GM23338 (cell line): ENCODE results near the gene LONRF2. TPM values are rescaled to one million over a fixed set of nuclear protein-coding genes. Genes with fewer than 3 reads are reported as not detected.

Source experiments
- ATAC-seq: fragments of 200-7000 bp; cut with Tn5 transposase; 3 replicates; pipeline ENCODE4 v1.9.1; 2020
- DNase-seq: peaks from one replicate; pipeline ENCODE4 v3.0.0-alpha.2; 2015; ENCODE audit warnings: low spot score
- H2AFZ ChIP-seq: fragments of 200-600 bp; sonication (generic); 2 replicates; pipeline ENCODE4 v1.8.0; 2016; ENCODE audit warnings: antibody characterized with exemption, mild to moderate bottlenecking, moderate library complexity
- H3F3A ChIP-seq: fragments of 200-600 bp; sonication (generic); replicated peaks from 2 replicates; pipeline ENCODE4 v1.8.0; 2017; ENCODE audit warnings: antibody characterized with exemption, mixed run types, low read depth
- H3K27ac ChIP-seq: fragments of 200-600 bp; sonication (generic); 2 replicates; pipeline ENCODE4 v1.6.1; 2016; ENCODE audit warnings: low read depth
- H3K27me3 ChIP-seq: fragments of 200-600 bp; sonication (generic); 2 replicates; pipeline ENCODE4 v1.8.0; 2016; ENCODE audit warnings: mild to moderate bottlenecking, mixed run types, moderate library complexity; ENCODE audit not compliant: insufficient read depth
- H3K36me3 ChIP-seq: fragments of 200-600 bp; sonication (generic); 2 replicates; pipeline ENCODE4 v1.8.0; 2016; ENCODE audit warnings: mild to moderate bottlenecking; ENCODE audit not compliant: insufficient read depth
- H3K4me1 ChIP-seq: fragments of 200-600 bp; sonication (generic); 2 replicates; pipeline ENCODE4 v1.8.0; 2016; ENCODE audit warnings: mild to moderate bottlenecking, moderate library complexity; ENCODE audit not compliant: insufficient read depth
- H3K4me2 ChIP-seq: fragments of 200-600 bp; sonication (generic); 2 replicates; pipeline ENCODE4 v1.7.1; 2017; ENCODE audit warnings: mixed run types
- H3K4me3 ChIP-seq: fragments of 200-600 bp; sonication (generic); 2 replicates; pipeline ENCODE4 v1.6.1; 2016; ENCODE audit warnings: mixed run types
- H3K79me2 ChIP-seq: fragments of 200-600 bp; sonication (generic); replicated peaks from 2 replicates; pipeline ENCODE4 v1.8.0; 2017; ENCODE audit warnings: mild to moderate bottlenecking; ENCODE audit not compliant: insufficient read depth
- H3K9me2 ChIP-seq: fragments of 200-600 bp; sonication (generic); 2 replicates; pipeline ENCODE4 v1.8.0; 2017; ENCODE audit not compliant: insufficient read depth
- H4K20me1 ChIP-seq: fragments of 200-600 bp; sonication (generic); replicated peaks from 2 replicates; pipeline ENCODE4 v1.8.0; 2017; ENCODE audit warnings: mild to moderate bottlenecking; ENCODE audit not compliant: insufficient read depth
- H3K27ac Mint-ChIP-seq: 2 replicates; pipeline ENCODE4 v1.8.0; 2020; ENCODE audit warnings: inconsistent platforms, mild to moderate bottlenecking, moderate library complexity, mixed read lengths
- H3K27me3 Mint-ChIP-seq: 3 replicates; pipeline ENCODE4 v1.8.0; 2022; ENCODE audit warnings: low read depth, mild to moderate bottlenecking, moderate library complexity, mixed read lengths, inconsistent platforms; ENCODE audit not compliant: insufficient read depth, poor library complexity
- H3K36me3 Mint-ChIP-seq: 3 replicates; pipeline ENCODE4 v1.8.0; 2021; ENCODE audit warnings: low read depth, mild to moderate bottlenecking, inconsistent platforms, moderate library complexity, mixed read lengths
- H3K4me1 Mint-ChIP-seq: 3 replicates; pipeline ENCODE4 v1.8.0; 2020; ENCODE audit warnings: mild to moderate bottlenecking, inconsistent platforms, mixed read lengths
- H3K4me3 Mint-ChIP-seq: 3 replicates; pipeline ENCODE4 v1.8.0; 2021; ENCODE audit warnings: moderate library complexity, mild to moderate bottlenecking, inconsistent platforms, mixed read lengths
- H3K9me3 Mint-ChIP-seq: 3 replicates; pipeline ENCODE4 v1.8.0; 2020; ENCODE audit warnings: moderate library complexity, mild to moderate bottlenecking, inconsistent platforms, mixed read lengths
- CREB1 ChIP-seq: fragments of 250-450 bp; sonication (Bioruptor Pico); IDR thresholded peaks from 2 replicates; pipeline ENCODE4 v1.5.0; 2020; ENCODE audit warnings: low read depth, mild to moderate bottlenecking, moderate library complexity
- EZH2 ChIP-seq: fragments of 200-600 bp; sonication (generic); IDR thresholded peaks from one replicate; pipeline ENCODE4 v1.8.0; 2017; ENCODE audit warnings: antibody characterized with exemption, mild to moderate bottlenecking, low read depth; ENCODE audit not compliant: unreplicated experiment
- EZH2phosphoT487 ChIP-seq: fragments of 200-600 bp; sonication (generic); IDR thresholded peaks from one replicate; pipeline ENCODE4 v1.8.1; 2018; ENCODE audit warnings: antibody characterized with exemption; ENCODE audit not compliant: unreplicated experiment
- JUNB ChIP-seq: IDR thresholded peaks from one replicate; pipeline ENCODE4 v1.6.1; 2016; ENCODE audit warnings: antibody characterized with exemption; ENCODE audit not compliant: unreplicated experiment
- NANOG ChIP-seq: IDR thresholded peaks from 2 replicates; pipeline ENCODE4 v1.6.1; 2016; ENCODE audit warnings: antibody characterized with exemption, borderline replicate concordance
- STAT1 ChIP-seq: IDR thresholded peaks from one replicate; pipeline ENCODE4 v1.6.1; 2016; ENCODE audit warnings: antibody characterized with exemption; ENCODE audit not compliant: unreplicated experiment
- ZNF114 ChIP-seq: fragments of 250-450 bp; sonication (Bioruptor Pico); IDR thresholded peaks from 2 replicates; pipeline ENCODE4 v1.5.0; 2020; ENCODE audit warnings: mild to moderate bottlenecking, moderate library complexity
- ZNF331 ChIP-seq: fragments of 250-450 bp; sonication (Bioruptor Pico); IDR thresholded peaks from 2 replicates; pipeline ENCODE4 v1.5.0; 2020; ENCODE audit warnings: low read depth, mild to moderate bottlenecking, moderate library complexity
- polyA plus RNA-seq: library from polyadenylated mRNA; unstranded; fragments of >200 nt; fragmentation: Nextera tagmentation; extraction: Ambion mirVana; gene quantifications from 2 replicates; pipeline ENCODE4 v1.2.1, GENCODE V29; 2016
- total RNA-seq: library from RNA; depleted of rRNA; stranded (reverse); fragments of >200 nt; shearing (Covaris generic); gene quantifications from 2 replicates; pipeline ENCODE4 v1.2.3, GENCODE V29; 2014
- TF ChIP-seq, protein P1 (sequence below): IDR thresholded peaks from 2 replicates; pipeline ENCODE4 v1.6.1; 2016; ENCODE audit warnings: antibody characterized with exemption
- TF ChIP-seq, protein P2 (sequence below): fragments of 250-450 bp; sonication (Bioruptor Pico); IDR thresholded peaks from 2 replicates; pipeline ENCODE4 v1.5.0; 2020; ENCODE audit warnings: mild to moderate bottlenecking, moderate library complexity
- TF ChIP-seq, protein P3 (sequence below): IDR thresholded peaks from one replicate; pipeline ENCODE4 v1.6.1; 2018; ENCODE audit warnings: antibody characterized with exemption; ENCODE audit not compliant: unreplicated experiment
- TF ChIP-seq, protein P4 (sequence below), 2 experiments: fragments of 200-600 bp in 1 of 2; sonication (generic) in 1 of 2; conservative IDR thresholded peaks; 2 replicates each; pipeline versions ENCODE4 v1.5.1 to v1.6.1; 2016 to 2017; ENCODE audit warnings: antibody characterized with exemption in 2 of 2, low read depth in 2 of 2, mild to moderate bottlenecking in 2 of 2, moderate library complexity in 1 of 2

Gene LONRF2
- total and polyA plus RNA-seq, 2 experiments from 2014 or later: 0.05 to 0.24 TPM

DNA sequence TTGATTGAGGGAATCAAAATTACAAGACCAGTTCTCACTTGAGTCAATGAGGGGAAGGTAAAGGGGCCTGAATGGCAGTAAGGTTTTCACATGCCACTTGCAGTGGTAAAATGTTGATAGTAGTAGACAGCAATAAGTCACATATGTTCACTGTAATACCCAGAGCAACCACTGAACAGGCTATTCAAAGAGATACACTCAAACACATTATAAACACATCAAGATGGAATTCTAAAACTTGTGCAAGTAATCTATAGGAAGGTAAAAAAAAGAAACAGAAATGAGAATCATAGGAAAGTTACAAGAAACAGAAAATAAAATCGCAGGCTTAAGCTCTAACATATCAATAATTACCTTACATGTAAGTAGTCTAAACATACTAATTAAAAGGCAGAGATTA lies 93.3 kb downstream of the LONRF2 start (continued):
- TF ChIP-seq, protein P1, sequence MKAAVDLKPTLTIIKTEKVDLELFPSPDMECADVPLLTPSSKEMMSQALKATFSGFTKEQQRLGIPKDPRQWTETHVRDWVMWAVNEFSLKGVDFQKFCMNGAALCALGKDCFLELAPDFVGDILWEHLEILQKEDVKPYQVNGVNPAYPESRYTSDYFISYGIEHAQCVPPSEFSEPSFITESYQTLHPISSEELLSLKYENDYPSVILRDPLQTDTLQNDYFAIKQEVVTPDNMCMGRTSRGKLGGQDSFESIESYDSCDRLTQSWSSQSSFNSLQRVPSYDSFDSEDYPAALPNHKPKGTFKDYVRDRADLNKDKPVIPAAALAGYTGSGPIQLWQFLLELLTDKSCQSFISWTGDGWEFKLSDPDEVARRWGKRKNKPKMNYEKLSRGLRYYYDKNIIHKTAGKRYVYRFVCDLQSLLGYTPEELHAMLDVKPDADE: no peak
- TF ChIP-seq ZNF114 (CRISPR knock-in tag) (no peak), CREB1 (no peak)

DNA sequence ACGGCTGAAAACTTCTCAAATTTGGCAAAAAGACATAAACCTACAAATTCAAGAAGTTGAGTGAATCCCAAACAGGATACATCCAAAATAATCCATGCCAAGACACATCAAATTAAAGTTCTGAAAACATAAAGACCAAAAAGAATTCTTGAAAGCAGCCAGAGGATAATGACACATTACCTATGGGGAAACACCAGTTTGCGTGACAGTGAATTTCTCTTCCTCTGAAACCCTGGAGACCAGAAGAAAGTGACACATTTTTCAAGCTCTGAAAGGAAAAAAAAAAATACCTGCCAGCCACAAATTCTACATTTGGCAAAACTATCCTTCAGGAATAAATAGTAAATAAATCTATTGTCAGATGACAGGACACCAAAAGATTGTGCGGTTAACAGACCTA lies 93.9 kb downstream of the LONRF2 start:
- H3K27ac Mint-ChIP-seq: no peak overlapping the region
- H4K20me1 ChIP-seq: no peaks in the 10 kb centered on the region
- ATAC-seq (no peak), DNase-seq (no peak)
- H3F3A ChIP-seq: no peaks in the 10 kb centered on the region
- H3K36me3 ChIP-seq: no peaks in the 10 kb centered on the region
- H3K4me2 ChIP-seq: no peak overlapping the region
- H3K27me3 Mint-ChIP-seq: peaks cover 2% of the 10 kb centered on the region
- no peaks in the 10 kb centered on the region for H3K79me2 ChIP-seq
- H3K4me1 Mint-ChIP-seq: no peaks in the 10 kb centered on the region; the same call in 2 of the 3 replicates
- H3K27ac ChIP-seq: no peak overlapping the region
- no peak overlapping the region for H3K4me3 Mint-ChIP-seq
- H3K36me3 Mint-ChIP-seq: no peaks in the 10 kb centered on the region
- H3K9me2 ChIP-seq: peaks cover 12% of the 10 kb centered on the region; the same call in 1 of the 2 replicates
- H3K9me3 Mint-ChIP-seq: no peaks in the 10 kb centered on the region; the same call in 2 of the 3 replicates
- no peak overlapping the region for H2AFZ ChIP-seq
- H3K4me1 ChIP-seq: no peaks in the 10 kb centered on the region
- no peaks in the 10 kb centered on the region for H3K27me3 ChIP-seq
- no peak overlapping the region for H3K4me3 ChIP-seq
- TF ChIP-seq NANOG: no peak
- TF ChIP-seq ZNF331 (CRISPR knock-in tag): no peak
- no peak for TF ChIP-seq STAT1
- no peak for TF ChIP-seq EZH2phosphoT487
- no peak for TF ChIP-seq CREB1
- TF ChIP-seq, protein P2, sequence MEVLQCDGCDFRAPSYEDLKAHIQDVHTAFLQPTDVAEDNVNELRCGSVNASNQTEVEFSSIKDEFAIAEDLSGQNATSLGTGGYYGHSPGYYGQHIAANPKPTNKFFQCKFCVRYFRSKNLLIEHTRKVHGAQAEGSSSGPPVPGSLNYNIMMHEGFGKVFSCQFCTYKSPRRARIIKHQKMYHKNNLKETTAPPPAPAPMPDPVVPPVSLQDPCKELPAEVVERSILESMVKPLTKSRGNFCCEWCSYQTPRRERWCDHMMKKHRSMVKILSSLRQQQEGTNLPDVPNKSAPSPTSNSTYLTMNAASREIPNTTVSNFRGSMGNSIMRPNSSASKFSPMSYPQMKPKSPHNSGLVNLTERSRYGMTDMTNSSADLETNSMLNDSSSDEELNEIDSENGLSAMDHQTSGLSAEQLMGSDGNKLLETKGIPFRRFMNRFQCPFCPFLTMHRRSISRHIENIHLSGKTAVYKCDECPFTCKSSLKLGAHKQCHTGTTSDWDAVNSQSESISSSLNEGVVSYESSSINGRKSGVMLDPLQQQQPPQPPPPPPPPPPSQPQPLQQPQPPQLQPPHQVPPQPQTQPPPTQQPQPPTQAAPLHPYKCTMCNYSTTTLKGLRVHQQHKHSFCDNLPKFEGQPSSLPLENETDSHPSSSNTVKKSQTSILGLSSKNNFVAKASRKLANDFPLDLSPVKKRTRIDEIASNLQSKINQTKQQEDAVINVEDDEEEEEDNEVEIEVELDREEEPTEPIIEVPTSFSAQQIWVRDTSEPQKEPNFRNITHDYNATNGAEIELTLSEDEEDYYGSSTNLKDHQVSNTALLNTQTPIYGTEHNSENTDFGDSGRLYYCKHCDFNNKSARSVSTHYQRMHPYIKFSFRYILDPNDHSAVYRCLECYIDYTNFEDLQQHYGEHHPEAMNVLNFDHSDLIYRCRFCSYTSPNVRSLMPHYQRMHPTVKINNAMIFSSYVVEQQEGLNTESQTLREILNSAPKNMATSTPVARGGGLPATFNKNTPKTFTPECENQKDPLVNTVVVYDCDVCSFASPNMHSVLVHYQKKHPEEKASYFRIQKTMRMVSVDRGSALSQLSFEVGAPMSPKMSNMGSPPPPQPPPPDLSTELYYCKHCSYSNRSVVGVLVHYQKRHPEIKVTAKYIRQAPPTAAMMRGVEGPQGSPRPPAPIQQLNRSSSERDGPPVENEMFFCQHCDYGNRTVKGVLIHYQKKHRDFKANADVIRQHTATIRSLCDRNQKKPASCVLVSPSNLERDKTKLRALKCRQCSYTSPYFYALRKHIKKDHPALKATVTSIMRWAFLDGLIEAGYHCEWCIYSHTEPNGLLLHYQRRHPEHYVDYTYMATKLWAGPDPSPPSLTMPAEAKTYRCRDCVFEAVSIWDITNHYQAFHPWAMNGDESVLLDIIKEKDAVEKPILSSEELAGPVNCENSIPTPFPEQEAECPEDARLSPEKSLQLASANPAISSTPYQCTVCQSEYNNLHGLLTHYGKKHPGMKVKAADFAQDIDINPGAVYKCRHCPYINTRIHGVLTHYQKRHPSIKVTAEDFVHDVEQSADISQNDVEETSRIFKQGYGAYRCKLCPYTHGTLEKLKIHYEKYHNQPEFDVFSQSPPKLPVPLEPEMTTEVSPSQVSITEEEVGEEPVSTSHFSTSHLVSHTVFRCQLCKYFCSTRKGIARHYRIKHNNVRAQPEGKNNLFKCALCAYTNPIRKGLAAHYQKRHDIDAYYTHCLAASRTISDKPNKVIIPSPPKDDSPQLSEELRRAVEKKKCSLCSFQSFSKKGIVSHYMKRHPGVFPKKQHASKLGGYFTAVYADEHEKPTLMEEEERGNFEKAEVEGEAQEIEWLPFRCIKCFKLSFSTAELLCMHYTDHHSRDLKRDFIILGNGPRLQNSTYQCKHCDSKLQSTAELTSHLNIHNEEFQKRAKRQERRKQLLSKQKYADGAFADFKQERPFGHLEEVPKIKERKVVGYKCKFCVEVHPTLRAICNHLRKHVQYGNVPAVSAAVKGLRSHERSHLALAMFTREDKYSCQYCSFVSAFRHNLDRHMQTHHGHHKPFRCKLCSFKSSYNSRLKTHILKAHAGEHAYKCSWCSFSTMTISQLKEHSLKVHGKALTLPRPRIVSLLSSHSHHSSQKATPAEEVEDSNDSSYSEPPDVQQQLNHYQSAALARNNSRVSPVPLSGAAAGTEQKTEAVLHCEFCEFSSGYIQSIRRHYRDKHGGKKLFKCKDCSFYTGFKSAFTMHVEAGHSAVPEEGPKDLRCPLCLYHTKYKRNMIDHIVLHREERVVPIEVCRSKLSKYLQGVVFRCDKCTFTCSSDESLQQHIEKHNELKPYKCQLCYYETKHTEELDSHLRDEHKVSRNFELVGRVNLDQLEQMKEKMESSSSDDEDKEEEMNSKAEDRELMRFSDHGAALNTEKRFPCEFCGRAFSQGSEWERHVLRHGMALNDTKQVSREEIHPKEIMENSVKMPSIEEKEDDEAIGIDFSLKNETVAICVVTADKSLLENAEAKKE (CRISPR knock-in tag): no peak
- TF ChIP-seq, protein P3, sequence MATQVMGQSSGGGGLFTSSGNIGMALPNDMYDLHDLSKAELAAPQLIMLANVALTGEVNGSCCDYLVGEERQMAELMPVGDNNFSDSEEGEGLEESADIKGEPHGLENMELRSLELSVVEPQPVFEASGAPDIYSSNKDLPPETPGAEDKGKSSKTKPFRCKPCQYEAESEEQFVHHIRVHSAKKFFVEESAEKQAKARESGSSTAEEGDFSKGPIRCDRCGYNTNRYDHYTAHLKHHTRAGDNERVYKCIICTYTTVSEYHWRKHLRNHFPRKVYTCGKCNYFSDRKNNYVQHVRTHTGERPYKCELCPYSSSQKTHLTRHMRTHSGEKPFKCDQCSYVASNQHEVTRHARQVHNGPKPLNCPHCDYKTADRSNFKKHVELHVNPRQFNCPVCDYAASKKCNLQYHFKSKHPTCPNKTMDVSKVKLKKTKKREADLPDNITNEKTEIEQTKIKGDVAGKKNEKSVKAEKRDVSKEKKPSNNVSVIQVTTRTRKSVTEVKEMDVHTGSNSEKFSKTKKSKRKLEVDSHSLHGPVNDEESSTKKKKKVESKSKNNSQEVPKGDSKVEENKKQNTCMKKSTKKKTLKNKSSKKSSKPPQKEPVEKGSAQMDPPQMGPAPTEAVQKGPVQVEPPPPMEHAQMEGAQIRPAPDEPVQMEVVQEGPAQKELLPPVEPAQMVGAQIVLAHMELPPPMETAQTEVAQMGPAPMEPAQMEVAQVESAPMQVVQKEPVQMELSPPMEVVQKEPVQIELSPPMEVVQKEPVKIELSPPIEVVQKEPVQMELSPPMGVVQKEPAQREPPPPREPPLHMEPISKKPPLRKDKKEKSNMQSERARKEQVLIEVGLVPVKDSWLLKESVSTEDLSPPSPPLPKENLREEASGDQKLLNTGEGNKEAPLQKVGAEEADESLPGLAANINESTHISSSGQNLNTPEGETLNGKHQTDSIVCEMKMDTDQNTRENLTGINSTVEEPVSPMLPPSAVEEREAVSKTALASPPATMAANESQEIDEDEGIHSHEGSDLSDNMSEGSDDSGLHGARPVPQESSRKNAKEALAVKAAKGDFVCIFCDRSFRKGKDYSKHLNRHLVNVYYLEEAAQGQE: no peak
- TF ChIP-seq, protein P4, sequence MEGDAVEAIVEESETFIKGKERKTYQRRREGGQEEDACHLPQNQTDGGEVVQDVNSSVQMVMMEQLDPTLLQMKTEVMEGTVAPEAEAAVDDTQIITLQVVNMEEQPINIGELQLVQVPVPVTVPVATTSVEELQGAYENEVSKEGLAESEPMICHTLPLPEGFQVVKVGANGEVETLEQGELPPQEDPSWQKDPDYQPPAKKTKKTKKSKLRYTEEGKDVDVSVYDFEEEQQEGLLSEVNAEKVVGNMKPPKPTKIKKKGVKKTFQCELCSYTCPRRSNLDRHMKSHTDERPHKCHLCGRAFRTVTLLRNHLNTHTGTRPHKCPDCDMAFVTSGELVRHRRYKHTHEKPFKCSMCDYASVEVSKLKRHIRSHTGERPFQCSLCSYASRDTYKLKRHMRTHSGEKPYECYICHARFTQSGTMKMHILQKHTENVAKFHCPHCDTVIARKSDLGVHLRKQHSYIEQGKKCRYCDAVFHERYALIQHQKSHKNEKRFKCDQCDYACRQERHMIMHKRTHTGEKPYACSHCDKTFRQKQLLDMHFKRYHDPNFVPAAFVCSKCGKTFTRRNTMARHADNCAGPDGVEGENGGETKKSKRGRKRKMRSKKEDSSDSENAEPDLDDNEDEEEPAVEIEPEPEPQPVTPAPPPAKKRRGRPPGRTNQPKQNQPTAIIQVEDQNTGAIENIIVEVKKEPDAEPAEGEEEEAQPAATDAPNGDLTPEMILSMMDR (conservative IDR thresholded peaks at IDR 0.05; ENCODE audit: low read depth in 2 of 2): no peak
- no peak for TF ChIP-seq ZNF114 (CRISPR knock-in tag)
- no peak for TF ChIP-seq EZH2
- TF ChIP-seq JUNB: no peak
